NCI-H128 (cell line): Measurements from ENCODE around the gene GRK5.
"Not testable (repeated sequence)": the region's sequence is repeated elsewhere in the genome, so short reads cannot be mapped to it uniquely, and the experiment has no call there.

Experiments used
- DNase-seq: peaks from one replicate; lab custom pipeline; 2025; ENCODE audit not compliant: unreplicated experiment; lab: John Stamatoyannopoulos, UW

GRK5 gene

DNA sequence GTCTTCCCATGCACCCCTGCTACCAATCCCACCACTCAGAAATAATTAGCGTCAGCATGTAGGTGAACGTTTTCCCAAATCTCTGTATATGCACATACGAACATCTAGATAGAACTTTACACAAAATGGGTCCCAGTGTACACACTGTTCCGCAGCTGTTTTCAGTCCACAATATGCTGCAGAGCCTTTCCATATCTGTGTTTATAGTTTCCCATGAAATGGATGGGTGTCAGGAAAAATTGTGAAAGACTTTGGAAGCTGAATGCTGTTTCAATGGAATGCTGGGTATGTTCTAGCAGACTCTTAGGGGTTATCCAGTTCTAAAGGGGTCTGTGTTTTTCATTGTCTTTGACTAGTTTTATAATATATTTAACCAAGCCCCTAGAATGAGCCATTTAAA lies 13.8 kb downstream of the GRK5 start:
- DNase-seq = no peak

DNA sequence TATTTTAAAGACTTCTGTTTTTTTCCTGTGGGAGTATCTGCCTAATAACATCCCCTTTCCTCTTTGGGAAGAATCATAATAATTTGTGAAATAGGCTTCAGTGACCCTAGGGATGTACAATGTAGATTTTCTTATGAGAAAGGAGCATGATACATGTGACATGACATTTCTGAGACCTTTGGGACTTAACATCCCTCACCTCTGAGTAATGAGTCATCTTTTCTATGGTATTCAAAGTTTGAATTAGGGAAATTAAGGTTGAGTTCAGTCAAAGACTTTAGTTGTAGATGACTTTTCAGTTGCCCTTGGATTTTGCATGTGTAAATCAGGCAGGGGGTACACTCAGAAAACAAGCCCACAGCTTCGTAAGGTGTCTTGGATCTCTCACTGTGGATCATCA lies 14.3 kb downstream of the GRK5 start:
- DNase-seq = no peak

DNA sequence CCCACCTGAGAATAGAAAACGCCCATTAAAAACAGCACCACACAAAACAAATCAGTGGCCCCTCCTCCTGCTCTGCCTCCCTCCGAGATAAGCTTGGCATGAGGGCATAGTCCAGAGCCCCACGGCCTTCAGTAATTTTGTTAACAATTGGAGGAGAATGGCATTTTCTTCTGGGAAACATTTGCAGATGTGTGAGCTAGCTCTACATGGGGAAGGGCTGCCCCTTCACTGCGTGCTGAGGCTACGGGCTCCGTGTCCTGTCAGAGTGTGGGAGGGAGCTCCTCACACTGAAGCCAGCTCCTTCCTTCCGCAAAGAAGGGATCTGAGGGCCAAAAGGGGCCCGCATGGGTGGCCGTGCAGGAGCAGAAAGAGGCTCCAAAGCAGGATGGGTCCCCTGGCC lies 15.2 kb downstream of the GRK5 start:
- DNase-seq = no peak

DNA sequence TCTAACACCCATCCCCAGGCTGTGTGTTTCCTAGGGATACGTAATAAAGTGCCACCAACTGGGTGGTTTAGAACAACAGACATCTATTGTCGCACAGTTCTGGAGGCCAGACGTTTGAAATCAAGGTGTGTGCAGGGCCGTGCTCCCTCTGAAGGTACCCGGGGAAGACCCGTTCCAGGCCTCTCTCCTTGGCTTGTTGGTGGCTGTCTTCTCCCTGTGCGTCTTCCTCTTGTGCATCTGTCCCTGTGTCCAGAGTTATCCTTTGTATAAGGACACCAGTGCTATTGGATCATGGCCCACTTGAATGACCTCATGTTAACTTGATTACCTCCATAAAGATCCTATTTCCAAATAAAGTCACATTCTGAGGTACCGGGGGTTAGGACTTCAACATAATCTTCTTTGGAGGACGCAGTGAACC lies 15.6 kb downstream of the GRK5 start:
- no peak for DNase-seq

DNA sequence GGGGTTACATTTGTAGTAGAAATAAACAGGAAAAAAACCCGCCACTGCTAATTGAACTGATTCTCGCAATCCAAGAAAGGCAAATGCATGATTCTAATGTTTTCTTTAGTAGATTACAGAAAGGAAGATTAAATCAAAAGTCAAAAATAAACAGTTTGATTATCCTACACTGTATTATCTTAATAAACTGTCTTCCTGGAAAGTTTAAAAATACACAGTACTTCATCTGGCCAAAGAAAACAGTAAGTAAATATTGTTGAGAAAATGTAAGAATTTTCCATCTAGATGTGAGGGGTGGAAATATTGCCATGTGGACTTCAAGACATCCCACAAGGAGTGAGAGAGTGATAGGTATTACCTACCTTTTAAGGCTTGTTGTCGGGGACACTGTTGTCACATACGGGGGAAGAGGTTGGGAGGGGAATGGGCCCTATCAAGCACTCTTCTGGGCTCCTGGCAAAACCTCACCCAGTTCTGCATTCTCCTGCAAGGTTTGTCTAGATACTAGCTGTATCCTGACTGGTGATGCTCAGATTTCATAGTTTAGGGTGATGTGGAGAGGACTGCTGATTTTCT lies 17.8 kb downstream of the GRK5 start:
- no peak for DNase-seq

DNA sequence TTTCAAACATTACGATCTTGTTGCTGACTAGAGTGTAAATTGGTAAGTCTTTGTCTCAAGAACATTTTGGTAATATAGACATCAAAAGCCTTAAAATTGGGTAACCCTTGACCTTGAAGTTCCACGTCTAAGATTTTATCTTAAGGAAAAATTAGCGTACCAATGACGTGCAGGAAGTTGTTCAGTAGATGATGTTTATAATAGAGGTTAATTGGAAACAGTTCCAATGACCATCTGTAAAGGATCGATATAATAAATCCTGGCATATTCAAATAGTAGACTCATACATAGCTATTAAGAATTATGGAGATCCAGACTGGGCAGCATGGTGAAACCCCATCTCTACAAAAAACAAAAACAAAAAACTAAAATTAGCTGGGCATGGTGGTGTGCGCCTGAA lies 20.5 kb downstream of the GRK5 start:
- DNase-seq = no peak

DNA sequence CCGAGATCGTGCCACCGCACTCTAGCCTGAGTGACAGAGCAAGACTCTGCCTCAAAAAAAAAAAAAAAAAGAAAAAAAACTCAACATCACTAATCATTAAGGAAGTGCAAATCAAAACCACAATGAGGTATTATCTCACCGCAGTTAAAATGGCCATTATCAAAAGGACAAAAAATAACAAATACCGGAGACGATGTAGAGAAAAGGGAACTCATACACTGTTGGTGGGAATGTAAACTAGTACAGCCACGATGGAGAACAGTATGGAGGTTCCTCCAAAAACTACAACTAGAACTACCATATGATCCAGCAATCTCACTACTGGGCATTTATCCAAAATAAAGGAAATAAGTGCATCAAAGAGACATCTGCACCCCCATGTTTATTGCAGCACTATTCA lies 24.3 kb downstream of the GRK5 start:
- DNase-seq = no peak

DNA sequence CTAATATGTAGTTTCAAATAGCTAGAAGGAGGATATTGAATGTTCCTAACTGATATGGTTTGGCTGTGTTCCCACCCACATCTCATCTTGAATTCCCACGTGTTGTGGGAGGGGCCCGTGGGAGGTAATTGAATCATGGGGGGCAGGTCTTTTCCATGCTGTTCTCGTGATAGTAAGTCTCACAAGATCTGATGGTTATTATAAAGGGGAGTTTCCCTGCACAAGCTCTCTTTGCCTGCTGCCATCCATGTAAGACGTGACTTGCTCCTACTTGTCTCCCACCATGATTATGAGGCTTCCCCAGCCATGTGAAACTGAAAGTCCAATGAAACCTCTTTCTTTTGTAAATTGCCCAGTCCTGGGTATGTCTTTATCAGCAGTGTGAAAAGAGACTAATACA lies 25.1 kb downstream of the GRK5 start:
- DNase-seq = not testable (repeated sequence)

DNA sequence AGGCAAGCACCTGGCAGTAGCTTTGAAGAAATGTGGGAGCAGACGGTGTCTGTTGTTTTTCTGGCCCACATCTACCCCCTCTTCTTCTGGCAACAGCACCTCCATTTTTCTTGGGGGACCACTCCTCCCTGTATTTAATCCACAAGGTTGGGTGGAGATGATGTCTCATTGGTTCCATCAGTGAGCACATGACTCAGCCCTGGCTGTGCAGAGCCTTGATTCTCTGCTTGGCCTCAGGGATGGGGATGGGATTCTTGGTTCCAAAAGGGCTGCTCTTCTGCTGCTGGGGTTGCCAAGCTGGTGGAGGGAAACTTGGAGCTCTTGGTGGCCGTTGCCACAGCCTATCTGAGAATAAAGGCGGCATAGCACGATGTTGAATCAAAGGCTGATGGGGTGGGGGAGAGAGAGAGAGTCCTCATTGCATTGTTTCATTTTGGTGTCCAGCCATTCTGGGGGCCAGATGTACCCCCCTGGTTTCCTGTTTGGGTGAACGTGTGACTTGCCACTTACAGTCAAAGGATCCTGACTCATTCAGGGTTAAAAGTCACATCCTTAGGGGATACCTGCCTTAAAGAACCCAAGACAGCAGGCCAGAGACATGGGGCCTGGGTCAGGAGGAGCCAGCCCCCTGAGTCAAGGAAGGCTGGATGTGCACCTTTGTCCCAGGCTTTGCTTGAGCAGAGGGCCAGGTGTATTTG lies 25.9 kb downstream of the GRK5 start:
- DNase-seq = no peak

DNA sequence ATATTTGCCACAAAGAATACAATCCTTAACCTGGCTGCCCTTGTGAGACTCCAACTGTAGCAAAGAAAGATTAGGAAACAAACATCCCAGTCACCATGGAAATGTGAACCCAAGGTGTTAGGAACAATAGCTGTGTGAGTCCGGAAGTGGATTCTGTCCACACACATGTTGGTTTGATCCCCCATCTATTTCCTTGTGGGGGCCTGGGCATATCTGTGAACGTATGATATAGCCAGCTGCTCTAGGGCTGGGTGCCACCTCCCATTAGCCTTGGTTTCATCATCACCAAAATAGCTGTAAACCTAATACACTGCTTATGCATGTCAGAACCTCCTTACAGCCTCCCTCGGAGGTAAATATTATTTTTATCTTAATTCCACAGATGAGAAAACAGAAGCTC lies 26.4 kb downstream of the GRK5 start:
- no peak for DNase-seq

DNA sequence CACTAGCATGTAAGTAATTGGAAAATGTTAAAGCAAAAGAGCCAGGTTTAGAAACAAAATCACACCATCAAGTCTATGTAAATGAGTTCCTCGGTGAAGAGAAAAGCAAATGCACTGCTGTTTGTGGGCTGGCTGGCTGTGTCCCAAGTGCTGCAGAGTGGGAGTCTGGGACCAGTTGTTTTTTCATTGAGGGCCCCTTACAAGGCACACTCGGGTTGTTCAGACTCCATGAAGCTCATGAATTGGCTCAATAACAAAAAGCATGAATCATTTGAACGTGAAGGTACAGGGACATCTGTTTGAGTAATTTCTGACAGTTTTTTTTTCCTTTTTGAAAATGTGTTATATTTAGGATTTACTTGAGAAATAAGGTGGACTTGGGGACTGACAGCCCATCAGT lies 28.0 kb downstream of the GRK5 start:
- DNase-seq = no peak

DNA sequence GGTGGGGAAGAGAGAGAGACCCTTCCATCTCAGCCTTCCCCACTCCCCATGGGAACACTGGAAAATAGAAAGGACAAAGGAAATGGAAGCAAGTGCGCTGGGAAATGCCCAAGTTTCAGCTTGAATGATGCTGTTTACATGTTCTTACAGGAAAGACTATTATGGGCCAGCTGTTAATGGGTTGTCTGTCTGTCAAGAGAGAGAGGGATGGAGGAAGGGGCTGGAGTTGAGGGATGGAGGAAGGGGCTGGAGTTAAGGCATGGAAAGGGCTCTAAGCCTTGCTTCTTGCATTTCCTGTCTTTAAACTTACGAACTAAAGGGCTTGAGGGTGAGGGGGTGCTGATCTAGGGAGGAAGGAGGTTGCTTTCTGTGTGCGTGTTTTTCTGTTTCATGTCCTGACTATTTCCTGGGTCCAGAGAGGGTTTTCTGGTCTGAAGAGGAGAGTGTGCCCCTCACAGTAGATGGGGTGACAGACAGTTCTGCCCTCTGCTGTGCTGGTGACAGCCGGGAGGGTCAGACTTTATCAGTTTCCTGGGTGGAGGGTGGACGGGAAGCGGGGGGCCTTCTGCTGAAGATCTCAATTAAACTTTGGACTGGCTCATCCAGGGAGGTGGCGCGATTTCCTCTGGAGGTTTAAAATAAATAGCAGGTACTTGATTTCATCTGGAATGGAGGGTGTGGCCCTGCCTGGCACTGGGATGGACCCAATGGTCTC lies 30.5 kb downstream of the GRK5 start:
- DNase-seq = no peak

DNA sequence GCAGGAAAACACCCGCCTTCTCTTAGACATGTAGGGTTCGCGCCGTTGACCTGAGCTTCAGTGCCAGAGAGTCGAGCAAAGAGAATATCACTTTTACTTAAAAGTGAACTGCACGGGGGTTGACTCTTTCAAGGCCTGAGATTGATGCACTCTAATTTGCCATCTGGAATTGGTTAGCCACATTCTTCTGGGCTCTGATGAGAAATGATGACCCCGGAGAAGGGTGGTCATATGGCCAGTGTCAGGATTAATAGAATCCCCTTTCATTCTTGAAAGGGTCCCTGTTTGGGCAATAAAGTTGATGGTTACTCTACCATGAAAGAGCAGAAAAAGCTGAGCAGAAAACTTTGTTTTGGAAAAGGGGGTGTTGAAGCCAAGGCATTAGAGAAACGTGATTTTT lies 31.2 kb downstream of the GRK5 start:
- DNase-seq = no peak

DNA sequence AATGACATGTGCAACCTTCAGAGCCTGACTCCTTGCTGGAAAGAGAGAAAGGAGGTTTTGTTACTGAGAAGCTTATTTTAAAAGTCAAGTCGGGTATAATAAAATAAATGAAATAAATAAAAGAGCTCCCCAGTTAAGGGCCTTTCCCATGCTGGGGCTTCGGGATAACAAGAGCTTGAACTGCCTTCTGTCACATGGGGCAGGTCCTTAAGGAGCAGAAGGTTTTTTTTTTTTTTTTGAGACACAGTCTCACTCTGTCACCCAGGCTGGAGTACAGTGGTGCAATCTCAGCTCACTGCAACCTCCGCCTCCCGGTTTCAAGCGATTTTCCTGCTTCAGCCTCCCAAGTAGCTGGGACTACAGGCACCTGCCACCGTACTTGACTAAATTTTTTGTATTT lies 31.6 kb downstream of the GRK5 start:
- DNase-seq = not testable (repeated sequence)

DNA sequence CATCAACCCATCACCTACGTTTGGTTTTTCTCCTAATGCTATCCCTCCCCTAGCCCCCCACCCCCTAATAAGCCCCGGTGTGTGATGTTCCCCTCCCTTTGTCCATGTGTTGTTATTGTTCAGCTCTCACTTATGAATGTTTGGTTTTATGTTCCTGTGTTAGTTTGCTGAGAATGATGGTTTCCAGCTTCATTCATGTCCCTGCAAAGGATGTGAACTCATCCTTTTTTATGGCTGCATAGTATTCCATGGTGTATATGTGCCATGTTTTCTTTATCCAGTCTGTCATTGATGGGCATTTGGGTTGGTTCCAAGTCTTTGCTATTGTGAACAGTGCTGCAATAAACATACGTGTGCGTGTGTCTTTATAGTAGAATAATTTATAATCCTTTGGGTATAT lies 32.3 kb downstream of the GRK5 start:
- DNase-seq = not testable (repeated sequence)

DNA sequence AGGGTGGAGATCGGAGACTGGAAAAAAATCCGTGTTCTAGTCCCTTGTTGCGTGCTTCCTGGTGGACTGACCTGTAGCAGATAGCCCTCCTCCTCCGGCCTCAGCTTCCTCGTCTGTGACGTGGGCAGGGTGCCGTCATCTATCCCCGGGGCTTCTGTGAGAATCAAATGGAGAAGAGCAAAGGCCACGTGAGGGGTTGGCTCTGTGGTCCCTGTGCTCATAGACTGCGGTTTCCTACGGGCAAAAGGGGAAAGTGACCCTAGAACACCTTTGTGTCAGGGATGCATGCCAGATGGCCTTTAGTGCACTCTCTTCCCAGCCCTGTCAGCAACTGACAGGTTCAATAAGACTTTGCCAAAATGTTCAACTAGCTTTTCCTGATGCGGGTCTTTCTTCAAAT lies 33.7 kb downstream of the GRK5 start:
- DNase-seq = no peak

DNA sequence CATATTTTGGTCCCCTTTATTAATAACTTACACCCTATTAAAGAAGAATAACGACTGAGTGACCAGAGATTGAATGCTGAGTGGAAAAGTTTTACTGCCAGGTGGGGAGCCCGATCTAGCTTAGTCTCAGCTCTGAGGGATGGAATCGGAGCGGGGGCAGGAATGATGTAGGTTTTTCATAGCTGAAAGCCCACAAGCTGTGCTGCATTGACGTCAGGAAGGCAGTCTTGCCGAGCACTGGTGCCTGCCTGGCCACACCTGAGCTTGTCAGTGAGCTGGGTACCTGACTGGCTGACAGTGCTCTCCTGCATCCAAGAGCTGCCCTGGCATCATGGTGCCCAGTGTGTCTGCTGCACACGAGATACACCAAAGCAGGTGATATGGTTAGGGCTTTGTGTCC lies 34.8 kb downstream of the GRK5 start:
- no peak for DNase-seq

DNA sequence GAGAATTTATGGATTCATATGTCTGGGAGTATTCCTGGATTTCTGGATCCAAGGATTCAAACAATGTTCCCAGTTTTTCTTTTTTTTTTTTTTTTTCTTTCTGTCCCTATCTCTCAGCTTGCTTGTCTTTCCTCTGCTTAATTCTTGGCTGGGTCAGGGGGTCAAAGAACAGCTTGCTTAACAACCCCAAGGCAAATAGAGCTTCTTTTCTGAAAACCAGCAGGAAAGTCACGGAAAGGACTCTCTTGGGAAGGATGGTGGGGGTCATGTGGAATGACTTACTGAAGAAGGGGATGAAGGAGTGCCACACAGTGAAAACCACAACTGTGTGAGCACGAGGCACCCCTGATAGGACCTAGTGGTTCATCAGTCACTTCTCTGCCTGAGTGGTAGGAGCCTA lies 36.1 kb downstream of the GRK5 start:
- no peak for DNase-seq

DNA sequence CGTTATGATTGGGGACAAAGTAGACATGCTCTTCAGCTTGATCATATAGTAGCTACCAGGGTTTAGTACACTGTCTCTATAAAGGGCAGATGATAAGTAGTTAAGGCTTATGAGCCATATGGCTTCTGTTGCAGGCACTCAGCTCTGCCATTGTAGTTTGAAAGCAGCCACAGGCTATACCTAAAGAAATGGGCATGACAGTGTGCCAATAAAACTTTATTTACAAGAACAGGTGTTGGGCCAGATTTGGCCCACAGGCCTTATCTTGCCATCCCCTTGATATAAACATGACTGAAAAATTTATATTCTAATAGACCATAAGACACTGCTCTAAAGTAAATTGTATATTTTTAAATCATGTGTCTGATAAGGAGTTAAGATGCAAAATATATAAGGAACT lies 36.6 kb downstream of the GRK5 start:
- no peak for DNase-seq

DNA sequence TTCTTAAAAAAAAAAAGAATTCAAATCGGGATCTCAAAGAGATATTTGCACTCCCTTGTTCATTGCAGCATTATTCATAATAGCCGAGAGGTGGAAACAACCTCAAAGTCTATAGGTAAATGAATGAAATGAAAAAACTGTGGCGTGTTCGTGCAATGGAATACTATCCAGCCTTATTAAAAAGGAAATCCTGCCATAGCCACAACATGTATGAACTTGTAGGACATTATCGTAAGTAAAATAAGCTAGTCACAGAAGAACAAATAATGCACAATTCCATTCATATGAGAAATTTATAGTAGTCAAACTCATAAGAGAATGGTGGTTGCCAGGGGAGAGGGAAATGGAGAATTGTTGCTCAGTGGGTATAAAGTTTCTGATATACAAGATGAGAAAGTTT lies 37.9 kb downstream of the GRK5 start:
- DNase-seq = no peak

DNA sequence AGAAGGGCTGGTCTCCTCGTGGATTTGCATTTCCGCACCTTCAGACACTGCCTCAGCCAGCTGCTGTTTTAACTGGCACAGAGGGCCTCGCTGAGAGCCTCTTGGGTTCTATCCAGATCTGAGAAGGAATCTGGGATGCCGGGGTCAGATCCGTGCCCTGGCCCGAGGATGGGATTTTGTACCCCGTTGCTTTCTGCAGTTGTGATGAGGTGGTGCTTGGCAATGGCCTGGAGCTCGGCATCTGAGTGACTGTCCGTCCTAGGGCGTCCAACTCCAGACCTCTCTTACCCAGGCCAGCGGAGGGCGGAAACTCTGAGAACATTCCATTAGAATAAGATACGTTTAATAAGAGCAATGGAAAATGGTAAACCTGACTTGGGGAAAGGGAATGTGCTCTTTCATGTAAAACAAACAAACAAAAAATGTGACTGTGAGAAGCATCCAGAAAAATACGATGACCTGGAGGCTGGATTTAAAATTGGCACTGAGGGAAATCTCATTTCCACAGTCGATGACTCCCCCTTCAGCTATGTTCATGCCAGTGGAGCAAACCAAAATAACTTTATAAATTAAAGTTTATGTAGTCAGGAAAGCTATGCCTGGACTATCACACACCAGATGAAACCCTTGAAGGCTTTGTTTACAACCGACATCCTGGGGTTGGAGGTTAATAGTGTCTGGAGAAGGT lies 39.6 kb downstream of the GRK5 start:
- no peak for DNase-seq

DNA sequence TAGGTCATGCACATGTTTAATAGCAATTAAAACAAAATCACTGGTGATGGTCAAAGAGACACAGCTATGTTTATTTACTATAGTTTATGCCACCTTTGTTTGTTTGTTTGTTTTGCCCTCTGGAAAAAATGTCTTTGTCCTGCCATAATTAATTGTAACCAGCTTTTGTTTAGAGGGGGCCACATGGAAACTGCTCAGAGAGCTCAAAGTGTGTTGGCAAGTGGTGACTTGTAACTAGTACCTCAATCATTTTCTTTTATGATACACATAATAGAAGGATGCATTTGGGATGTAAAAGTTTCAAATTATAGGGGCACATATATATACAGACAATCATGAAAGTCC lies 40.2 kb downstream of the GRK5 start:
- no peak for DNase-seq
